NT2/D1 (cell line): ENCODE results near the gene CIITA.

Source experiments
- YY1 ChIP-seq: IDR thresholded peaks from 2 replicates; pipeline ENCODE4 v1.6.1; 2011; ENCODE audit not compliant: insufficient read length, insufficient read depth
- ZNF274 ChIP-seq: IDR thresholded peaks from 2 replicates; pipeline ENCODE4 v1.6.1; 2011; ENCODE audit warnings: mild to moderate bottlenecking, low read depth, low read length

GRCh38 chr16:10961231-10961630 lies 84.2 kb downstream of the CIITA start:
- TF ChIP-seq YY1 (no peak), ZNF274 (no peak)
